Mesothelial cell of epicardium (in vitro differentiated cells): Measurements from ENCODE around the gene IQCF6. TPM values are rescaled to one million over a fixed set of nuclear protein-coding genes. Genes with fewer than 3 reads are reported as not detected.
"Not testable (repeated sequence)": the region's sequence is repeated elsewhere in the genome, so short reads cannot be mapped to it uniquely, and the experiment has no call there.

Experiments used
- DNase-seq, 2 experiments: peaks; one replicate each; pipeline ENCODE4 v3.0.0; 2021; ENCODE audit warnings: low spot score in 2 of 2; ENCODE audit not compliant: unreplicated experiment in 2 of 2
- H3K27ac Mint-ChIP-seq: 2 replicates; pipeline ENCODE4 v1.8.0; 2021; ENCODE audit warnings: mixed read lengths
- H3K27me3 Mint-ChIP-seq: 2 replicates; pipeline ENCODE4 v1.8.0; 2021; ENCODE audit warnings: low read depth, mixed read lengths
- H3K36me3 Mint-ChIP-seq: 2 replicates; pipeline ENCODE4 v1.8.0; 2021; ENCODE audit warnings: mixed read lengths
- H3K4me1 Mint-ChIP-seq: 2 replicates; pipeline ENCODE4 v1.8.0; 2021; ENCODE audit warnings: mixed read lengths
- H3K4me3 Mint-ChIP-seq: 2 replicates; pipeline ENCODE4 v1.8.0; 2021; ENCODE audit warnings: mild to moderate bottlenecking, moderate library complexity, mixed read lengths
- H3K9me3 Mint-ChIP-seq: 2 replicates; pipeline ENCODE4 v1.8.0; 2021; ENCODE audit warnings: mixed read lengths
- total RNA-seq: library from RNA; stranded (reverse); gene quantifications from 3 replicates; pipeline ENCODE4 v1.2.1, GENCODE V29; 2021
- TF ChIP-seq, protein P1 (sequence below): fragments of 200-600 bp; sonication (generic); IDR thresholded peaks from one replicate; pipeline ENCODE4 v1.5.0; 2021; ENCODE audit warnings: antibody characterized with exemption; ENCODE audit not compliant: unreplicated experiment

IQCF6 gene
- total RNA-seq, 1 donor from 2014 or later = not detected

DNA sequence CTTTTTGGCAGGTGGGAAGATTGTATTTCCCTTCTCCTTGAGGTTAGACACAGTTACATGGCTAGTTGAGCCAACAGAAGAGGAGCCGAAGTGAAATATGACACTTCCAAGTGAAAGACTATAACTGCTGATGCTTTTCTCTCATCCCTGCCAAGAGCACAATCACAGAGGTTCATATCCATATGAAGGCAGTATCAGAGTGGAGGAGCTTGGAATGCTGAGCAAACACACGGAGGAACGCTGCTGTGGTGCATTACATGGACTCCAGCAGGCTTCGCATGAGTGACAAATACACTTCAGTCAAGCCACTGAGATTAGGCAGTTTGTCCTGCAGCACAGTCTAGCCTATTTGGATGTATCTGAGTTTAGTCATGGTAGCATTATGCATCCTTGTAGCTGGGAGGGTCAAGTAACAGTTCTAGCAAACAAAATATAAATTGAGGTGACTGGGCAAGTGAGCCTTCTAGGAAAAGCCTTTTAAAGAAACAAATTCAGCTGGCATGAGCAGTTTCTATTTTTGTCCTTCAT, 5.4 kb downstream of the IQCF6 start:
- no peak overlapping the region for H3K4me3 Mint-ChIP-seq
- H3K27me3 Mint-ChIP-seq = peaks cover 57% of the 10 kb centered on the region
- H3K36me3 Mint-ChIP-seq = no peaks in the 10 kb centered on the region
- TF ChIP-seq, protein P1, sequence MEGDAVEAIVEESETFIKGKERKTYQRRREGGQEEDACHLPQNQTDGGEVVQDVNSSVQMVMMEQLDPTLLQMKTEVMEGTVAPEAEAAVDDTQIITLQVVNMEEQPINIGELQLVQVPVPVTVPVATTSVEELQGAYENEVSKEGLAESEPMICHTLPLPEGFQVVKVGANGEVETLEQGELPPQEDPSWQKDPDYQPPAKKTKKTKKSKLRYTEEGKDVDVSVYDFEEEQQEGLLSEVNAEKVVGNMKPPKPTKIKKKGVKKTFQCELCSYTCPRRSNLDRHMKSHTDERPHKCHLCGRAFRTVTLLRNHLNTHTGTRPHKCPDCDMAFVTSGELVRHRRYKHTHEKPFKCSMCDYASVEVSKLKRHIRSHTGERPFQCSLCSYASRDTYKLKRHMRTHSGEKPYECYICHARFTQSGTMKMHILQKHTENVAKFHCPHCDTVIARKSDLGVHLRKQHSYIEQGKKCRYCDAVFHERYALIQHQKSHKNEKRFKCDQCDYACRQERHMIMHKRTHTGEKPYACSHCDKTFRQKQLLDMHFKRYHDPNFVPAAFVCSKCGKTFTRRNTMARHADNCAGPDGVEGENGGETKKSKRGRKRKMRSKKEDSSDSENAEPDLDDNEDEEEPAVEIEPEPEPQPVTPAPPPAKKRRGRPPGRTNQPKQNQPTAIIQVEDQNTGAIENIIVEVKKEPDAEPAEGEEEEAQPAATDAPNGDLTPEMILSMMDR = no peak
- no peaks in the 10 kb centered on the region for H3K4me1 Mint-ChIP-seq
- H3K27ac Mint-ChIP-seq = no peak overlapping the region
- DNase-seq = no peak
- H3K9me3 Mint-ChIP-seq = no peaks in the 10 kb centered on the region

DNA sequence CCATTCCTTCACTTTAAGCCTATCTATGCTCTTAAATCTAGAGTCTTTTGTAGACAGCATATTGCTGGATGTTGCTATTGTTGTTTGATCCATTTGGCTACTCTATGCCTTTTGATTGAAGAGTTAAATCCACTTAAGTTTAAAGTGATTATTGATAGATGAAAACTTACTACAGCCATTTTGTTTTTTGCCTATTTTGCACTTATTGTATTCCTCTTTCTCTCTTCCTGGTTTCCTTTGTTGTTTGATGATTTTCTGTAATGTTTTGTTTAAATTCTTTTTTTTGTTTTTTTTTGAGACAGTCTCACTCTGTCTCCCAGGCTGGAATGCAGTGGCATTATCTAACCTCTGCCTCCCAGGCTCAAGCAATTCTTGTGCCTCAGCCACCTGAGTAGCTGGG, 19.8 kb downstream of the IQCF6 start:
- H3K27me3 Mint-ChIP-seq = peaks cover 5% of the 10 kb centered on the region
- DNase-seq = no peak
- H3K9me3 Mint-ChIP-seq = peaks cover 58% of the 10 kb centered on the region
- H3K4me1 Mint-ChIP-seq = no peaks in the 10 kb centered on the region
- no peak overlapping the region for H3K27ac Mint-ChIP-seq
- TF ChIP-seq, protein P1 = no peak
- H3K4me3 Mint-ChIP-seq = no peak overlapping the region
- H3K36me3 Mint-ChIP-seq = no peaks in the 10 kb centered on the region

DNA sequence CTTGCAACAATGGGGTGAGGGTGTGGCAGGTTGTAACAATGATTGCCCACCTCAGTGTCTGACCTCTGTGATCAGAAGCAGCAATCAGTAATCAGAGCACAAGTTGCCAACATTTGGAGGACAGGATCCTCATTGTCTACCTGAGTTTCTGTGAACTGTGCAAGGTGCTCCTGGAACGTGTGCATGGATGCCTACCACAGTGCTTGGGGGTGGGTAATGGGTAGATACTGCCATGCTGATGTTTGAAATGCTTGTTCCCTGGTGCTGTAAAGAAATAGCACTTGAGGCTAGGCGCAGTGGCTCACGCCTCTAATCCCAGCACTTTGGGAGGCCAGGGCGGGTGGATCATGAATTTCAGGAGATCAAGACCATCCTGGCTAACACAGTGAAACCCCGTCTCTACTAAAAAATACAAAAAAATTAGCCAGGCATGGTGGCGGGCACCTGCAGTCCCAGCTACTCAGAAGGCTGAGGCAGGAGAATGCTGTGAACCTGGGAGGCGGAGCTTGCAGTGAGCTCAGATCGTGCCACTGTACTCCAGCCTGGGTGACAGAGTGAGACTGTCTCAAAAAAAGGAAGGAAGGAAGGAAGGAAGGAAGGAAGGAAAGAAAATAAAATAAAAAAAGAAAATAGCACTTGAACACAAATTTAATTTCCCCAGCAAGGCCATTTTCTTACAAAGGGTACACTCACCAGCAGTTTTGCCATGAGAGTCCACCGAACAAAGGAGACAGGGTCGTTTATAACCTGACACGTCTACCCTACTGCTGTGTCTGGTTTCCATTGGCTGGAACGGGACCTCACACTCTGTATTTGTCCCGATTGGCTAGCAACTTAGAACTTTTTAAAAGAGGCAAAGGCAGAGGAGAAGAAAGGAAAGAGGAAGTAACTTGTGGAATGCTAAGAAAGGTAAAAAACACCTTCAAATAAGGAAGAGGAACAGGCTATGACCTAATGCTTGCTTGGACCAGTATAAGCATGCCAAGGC, 25.0 kb downstream of the IQCF6 start:
- not testable (repeated sequence) for H3K4me1 Mint-ChIP-seq, DNase-seq, H3K27ac Mint-ChIP-seq, H3K36me3 Mint-ChIP-seq, H3K4me3 Mint-ChIP-seq
- H3K27me3 Mint-ChIP-seq = peaks cover 13% of the 10 kb centered on the region
- H3K9me3 Mint-ChIP-seq = peaks cover 39% of the 10 kb centered on the region

DNA sequence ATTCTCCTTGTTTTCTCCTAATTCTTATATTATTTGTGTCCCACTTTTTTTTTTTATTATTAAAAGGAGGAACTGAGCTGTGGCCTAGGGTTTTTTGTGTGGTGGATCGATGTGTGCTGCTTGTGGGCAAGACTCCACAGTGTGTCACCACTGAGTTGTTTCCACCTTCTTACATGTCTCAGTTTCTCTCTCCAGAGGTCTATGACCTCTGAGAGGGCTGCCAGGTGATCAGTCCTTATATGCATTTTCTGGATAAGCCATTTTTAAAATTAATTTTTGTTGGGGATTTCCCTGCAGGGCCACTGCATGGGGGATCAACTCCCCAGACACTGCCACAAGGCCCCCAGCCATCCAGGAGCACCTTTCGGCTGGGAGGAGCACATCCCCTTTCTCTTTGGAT, 27.8 kb downstream of the IQCF6 start:
- H3K36me3 Mint-ChIP-seq = no peaks in the 10 kb centered on the region
- DNase-seq = no peak
- H3K27me3 Mint-ChIP-seq = peaks cover 13% of the 10 kb centered on the region
- TF ChIP-seq, protein P1 = no peak
- no peak overlapping the region for H3K27ac Mint-ChIP-seq
- H3K4me1 Mint-ChIP-seq = no peaks in the 10 kb centered on the region
- peaks cover 19% of the 10 kb centered on the region for H3K9me3 Mint-ChIP-seq
- H3K4me3 Mint-ChIP-seq = no peak overlapping the region

DNA sequence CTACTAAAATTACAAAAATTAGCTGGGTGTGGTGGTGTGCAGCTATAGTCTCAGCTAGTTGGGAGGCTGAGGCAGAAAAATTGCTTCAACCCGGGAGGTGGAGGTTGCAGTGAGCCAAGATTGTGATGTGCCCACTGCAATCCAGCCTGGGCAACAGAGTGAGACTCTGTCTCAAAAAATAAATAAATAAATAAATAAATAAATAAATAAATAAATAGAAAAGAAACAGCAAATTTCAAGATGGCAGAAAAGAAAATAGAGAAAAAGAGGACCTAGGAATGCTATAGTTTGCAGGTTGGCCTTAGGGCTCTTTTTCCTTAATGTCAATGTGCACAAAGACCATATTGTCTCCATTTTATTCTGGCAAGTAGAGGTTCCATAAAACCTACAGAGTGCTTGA, 28.2 kb downstream of the IQCF6 start:
- Mint-ChIP-seq H3K4me1 (no peaks in the 10 kb centered on the region), H3K36me3 (no peaks in the 10 kb centered on the region), H3K9me3 (peaks cover 15% of the 10 kb centered on the region), H3K27ac (no peak overlapping the region), H3K27me3 (peaks cover 13% of the 10 kb centered on the region), H3K4me3 (no peak overlapping the region)
- TF ChIP-seq, protein P1 = no peak
- DNase-seq = no peak

DNA sequence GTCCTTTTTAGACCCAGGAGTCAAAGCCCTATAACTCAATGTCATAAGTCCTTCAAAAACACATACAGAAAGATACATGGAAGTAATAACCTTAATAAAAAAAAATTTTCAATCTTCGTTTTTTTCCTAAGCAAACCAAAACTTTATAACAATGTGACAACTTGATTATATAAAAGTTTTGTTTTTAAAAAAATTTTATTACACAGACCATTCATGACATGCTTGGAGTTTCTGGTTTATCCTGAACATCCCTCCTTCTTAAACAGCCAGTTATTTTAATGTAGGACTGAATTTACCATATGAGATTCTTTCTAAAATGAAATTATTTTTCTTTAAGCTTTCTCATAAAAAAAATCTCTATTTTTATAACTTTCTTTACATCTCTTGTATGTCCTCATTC, 30.7 kb downstream of the IQCF6 start:
- peaks cover 12% of the 10 kb centered on the region for H3K9me3 Mint-ChIP-seq
- DNase-seq = no peak
- no peak overlapping the region for H3K27ac Mint-ChIP-seq
- peaks cover 11% of the 10 kb centered on the region for H3K27me3 Mint-ChIP-seq
- TF ChIP-seq, protein P1 = no peak
- no peak overlapping the region for H3K4me3 Mint-ChIP-seq
- no peaks in the 10 kb centered on the region for H3K36me3 Mint-ChIP-seq
- no peaks in the 10 kb centered on the region for H3K4me1 Mint-ChIP-seq
